HL-60 (cell line): ENCODE results near the gene CRYBA2.

Experiments used
- DNase-seq, 2 experiments: peaks; one replicate each; pipeline ENCODE4 v3.0.0-alpha.2; 2010 to 2020; ENCODE audit warnings: low read depth in 1 of 2, low spot score in 1 of 2
- H3K27ac ChIP-seq: fragments of 250-450 bp; sonication (Bioruptor Pico); replicated peaks from 2 replicates; pipeline ENCODE4 v1.5.1; 2020; ENCODE audit warnings: mild to moderate bottlenecking, moderate library complexity
- H3K27me3 ChIP-seq: fragments of 250-450 bp; sonication (Bioruptor Pico); 2 replicates; pipeline ENCODE4 v1.5.1; 2021; ENCODE audit warnings: mild to moderate bottlenecking, moderate library complexity; ENCODE audit not compliant: insufficient read depth, poor library complexity, severe bottlenecking
- H3K4me3 ChIP-seq: replicated peaks from 2 replicates; pipeline ENCODE4 v1.5.1; 2011; ENCODE audit warnings: mild to moderate bottlenecking, control low read depth, low read length; ENCODE audit not compliant: insufficient read depth
- CTCF ChIP-seq: IDR thresholded peaks from one replicate; pipeline ENCODE4 v1.5.1; 2011; ENCODE audit warnings: low read length, control low read depth, inconsistent platforms; ENCODE audit not compliant: insufficient read depth
- GABPA ChIP-seq: IDR thresholded peaks from 2 replicates; pipeline ENCODE4 v1.6.1; 2012; ENCODE audit warnings: low read depth
- POLR2AphosphoS5 ChIP-seq: IDR thresholded peaks from 2 replicates; pipeline ENCODE4 v1.6.1; 2012; ENCODE audit warnings: low read depth
- REST ChIP-seq: IDR thresholded peaks from 2 replicates; pipeline ENCODE4 v1.6.1; 2012; ENCODE audit warnings: low read depth; ENCODE audit not compliant: insufficient replicate concordance
- SPI1 ChIP-seq: IDR thresholded peaks from 2 replicates; pipeline ENCODE4 v1.6.1; 2012; ENCODE audit warnings: low read depth, mild to moderate bottlenecking, borderline replicate concordance

CRYBA2 gene

GRCh38 chr2:218953366-218953954 is 39.8 kb downstream of the CRYBA2 start:
- DNase-seq = no peak
- Histone ChIP-seq H3K27me3 (peaks cover 26% of the 10 kb centered on the region), H3K27ac (no peak overlapping the region), H3K4me3 (no peak overlapping the region)
- TF ChIP-seq GABPA (no peak), REST (no peak), POLR2AphosphoS5 (no peak), CTCF (no peak)

- Histone ChIP-seq H3K27me3 (peaks cover 13% of the 10 kb centered on the region), H3K27ac (no peak overlapping the region), H3K4me3 (no peak overlapping the region)
- DNase-seq = no peak
- no peak for TF ChIP-seq GABPA
- no peak for TF ChIP-seq CTCF
- TF ChIP-seq SPI1 = no peak
- no peak for TF ChIP-seq REST
- no peak for TF ChIP-seq POLR2AphosphoS5
These were observed 41.1 kb downstream of the CRYBA2 start for GRCh38 chr2:218952160-218952559.

GRCh38 chr2:218946621-218947020 is 46.6 kb downstream of the CRYBA2 start:
- TF ChIP-seq SPI1 (no peak), POLR2AphosphoS5 (no peak), GABPA (no peak), CTCF (no peak)
- DNase-seq = no peak
- Histone ChIP-seq H3K27ac (no peak overlapping the region), H3K4me3 (no peak overlapping the region), H3K27me3 (peaks cover 14% of the 10 kb centered on the region)
